GM21447 (cell line): ENCODE measurements around the gene PATJ.
"Not testable (repeated sequence)": the region's sequence is repeated elsewhere in the genome, so short reads cannot be mapped to it uniquely, and the experiment has no call there.

Experiments used
- ATAC-seq: cut with Tn5 transposase; IDR thresholded peaks from one replicate; pipeline ENCODE4 v1.9.1; 2021; ENCODE audit not compliant: unreplicated experiment

PATJ gene

GRCh38 chr1:61875198-61875597 is 132.9 kb downstream of the PATJ start:
- no peak for ATAC-seq

- ATAC-seq = not testable (repeated sequence)
Observed at GRCh38 chr1:61879887-61880474, 137.7 kb downstream of the PATJ start.

GRCh38 chr1:61887076-61887867 is 145.0 kb downstream of the PATJ start:
- no peak for ATAC-seq

DNA sequence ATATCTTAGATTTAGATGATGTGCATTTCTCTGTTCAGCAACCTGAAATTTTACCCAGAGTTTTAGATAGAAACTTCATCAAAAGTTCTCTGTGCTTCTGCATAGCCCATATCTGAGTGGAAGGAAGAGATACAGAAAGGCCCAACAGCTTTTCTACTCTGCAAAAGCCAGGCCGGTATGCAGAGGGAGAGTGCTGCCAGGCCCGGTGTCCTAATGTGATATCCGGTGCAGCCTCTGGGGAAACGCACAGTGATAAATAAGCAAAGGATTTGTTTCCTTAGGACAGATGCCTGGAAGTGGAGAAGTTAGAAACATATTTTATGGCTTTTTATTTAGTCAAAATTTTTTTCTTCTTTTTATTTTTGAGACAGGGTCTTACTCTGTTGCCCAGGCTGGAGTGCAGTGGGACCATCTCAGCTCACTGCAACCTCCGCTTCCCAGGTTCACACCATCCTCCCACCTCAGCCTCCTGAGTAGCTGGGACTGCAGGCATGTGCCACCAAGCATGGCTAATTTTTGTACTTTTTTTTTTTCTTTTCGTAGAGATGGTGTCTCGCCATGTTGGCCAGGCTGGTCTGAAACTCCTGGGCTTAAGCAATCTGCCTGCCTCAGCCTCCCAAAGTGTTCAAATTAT is 145.8 kb downstream of the PATJ start:
- no peak for ATAC-seq

DNA sequence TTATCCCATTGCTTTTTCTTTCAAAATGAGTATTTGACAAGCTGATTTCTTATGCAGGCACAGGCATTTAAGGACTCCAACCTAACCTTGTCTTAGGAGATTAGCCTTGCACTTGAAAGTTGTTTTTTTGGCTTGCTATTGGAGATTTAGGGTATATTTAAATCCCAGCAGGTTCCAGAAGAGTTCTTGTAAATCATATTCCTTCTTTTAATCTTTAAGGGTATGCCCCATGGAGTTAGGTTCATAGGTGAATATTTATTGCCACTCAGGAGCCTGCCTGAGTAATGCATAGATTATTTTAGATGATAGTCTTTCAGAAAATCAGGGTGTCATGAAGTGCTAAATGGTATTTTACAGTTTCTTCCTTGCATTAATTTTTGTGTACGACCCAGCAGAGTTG is 146.5 kb downstream of the PATJ start:
- ATAC-seq = no peak

DNA sequence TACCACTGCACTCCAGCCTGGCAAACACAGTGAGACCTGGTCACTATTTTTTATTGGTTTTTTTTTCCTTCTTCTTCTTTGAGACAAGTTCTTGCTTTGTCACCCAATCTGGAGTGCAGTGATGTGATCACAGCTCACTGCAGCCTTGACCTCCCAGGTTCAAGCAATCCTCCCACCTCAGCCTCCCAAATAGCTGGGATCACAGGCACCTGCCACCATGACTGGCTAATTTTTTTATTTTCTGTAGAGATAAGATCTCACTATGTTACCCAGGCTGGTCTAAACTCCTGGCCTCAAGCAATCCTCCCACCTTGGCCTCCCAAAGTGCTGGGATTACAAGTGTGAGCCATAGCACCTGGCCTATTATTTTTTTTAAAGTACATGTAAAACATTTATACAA is 148.2 kb downstream of the PATJ start:
- not testable (repeated sequence) for ATAC-seq

DNA sequence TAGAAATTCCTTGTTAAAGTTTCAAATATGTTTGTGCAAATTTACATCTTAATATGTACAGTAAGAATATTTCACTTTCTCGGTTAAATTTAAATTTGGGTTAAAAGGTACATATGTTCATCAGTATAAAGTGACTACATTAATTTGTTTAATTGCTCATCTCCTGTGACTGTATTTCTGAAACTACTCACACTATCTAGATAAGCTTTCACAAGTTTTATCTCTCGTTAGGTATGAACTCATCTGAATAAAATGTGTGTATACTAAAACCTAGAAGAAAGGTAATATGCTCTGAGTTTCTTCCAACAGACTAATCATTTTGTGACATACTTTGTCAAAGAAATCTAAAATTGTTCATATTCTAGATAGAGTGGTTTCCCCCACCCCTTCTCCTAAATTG is 150.7 kb downstream of the PATJ start:
- ATAC-seq = no peak

DNA sequence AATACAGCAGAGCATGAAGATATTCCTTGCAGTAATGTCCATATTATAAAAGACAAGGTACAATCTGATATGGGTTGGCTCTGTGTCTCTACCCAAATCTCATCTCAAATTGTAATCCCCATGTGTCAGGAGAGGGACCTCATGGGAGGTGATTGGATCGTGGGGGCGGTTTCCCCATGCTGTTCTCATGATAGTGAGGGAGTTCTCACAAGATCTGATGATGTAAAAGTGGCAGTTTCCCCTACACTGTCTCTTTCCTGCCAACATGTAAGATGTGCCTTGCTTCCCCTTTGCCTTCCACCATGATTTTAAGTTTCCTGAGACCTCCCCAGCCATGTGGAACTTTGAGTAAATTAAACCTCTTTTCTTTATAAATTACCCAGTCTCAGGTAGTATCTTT is 152.0 kb downstream of the PATJ start:
- not testable (repeated sequence) for ATAC-seq

DNA sequence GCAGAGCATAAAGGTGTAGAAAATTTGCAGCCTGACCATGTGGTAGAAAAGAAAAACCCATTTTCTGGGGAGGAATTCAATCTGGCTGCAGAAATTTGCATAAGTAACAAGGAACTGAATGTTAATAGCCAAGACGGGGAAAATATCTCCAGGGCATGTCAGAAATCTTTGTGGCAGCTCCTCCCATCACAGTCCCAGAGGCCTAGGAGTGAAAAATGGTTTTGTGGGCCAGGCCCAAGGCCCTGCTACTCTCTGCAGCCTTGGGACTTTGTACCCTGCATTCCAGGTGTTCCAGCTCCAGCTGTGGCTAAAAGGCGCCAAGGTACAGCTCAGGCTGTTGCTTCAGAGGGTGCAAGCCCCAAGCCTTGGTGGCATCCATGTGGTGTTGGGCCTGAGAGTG is 152.9 kb downstream of the PATJ start:
- ATAC-seq = no peak

- ATAC-seq = no peak
Observed at GRCh38 chr1:61898658-61899057, 156.4 kb downstream of the PATJ start.

GRCh38 chr1:61904354-61904753 is 162.1 kb downstream of the PATJ start:
- no peak for ATAC-seq

GRCh38 chr1:61907102-61907501 is 164.8 kb downstream of the PATJ start:
- ATAC-seq = no peak

GRCh38 chr1:61910035-61910434 is 167.8 kb downstream of the PATJ start:
- no peak for ATAC-seq

- ATAC-seq = no peak
Observed at GRCh38 chr1:61914823-61915482, 172.7 kb downstream of the PATJ start.

DNA sequence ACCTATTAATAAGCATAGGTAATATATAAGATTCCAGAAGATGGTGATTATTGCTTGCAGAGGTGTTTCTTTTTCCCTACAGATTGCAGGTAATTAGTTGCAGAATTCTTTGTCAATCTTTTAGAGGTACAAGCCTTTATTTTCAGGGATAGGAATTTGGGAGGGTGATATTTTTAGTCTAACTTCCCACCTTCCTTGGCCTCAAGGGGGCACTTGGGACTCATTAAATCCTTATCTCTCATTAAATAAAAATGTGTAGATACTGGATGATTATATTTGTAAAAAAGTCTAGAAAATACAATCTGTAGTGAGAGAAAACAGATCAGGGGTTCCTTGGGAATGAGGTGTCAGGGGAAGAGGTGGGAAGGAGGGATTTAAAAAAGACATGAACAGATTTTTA is 179.2 kb downstream of the PATJ start:
- no peak for ATAC-seq

- ATAC-seq = no peak
Observed at GRCh38 chr1:61922950-61923480, 180.7 kb downstream of the PATJ start.

DNA sequence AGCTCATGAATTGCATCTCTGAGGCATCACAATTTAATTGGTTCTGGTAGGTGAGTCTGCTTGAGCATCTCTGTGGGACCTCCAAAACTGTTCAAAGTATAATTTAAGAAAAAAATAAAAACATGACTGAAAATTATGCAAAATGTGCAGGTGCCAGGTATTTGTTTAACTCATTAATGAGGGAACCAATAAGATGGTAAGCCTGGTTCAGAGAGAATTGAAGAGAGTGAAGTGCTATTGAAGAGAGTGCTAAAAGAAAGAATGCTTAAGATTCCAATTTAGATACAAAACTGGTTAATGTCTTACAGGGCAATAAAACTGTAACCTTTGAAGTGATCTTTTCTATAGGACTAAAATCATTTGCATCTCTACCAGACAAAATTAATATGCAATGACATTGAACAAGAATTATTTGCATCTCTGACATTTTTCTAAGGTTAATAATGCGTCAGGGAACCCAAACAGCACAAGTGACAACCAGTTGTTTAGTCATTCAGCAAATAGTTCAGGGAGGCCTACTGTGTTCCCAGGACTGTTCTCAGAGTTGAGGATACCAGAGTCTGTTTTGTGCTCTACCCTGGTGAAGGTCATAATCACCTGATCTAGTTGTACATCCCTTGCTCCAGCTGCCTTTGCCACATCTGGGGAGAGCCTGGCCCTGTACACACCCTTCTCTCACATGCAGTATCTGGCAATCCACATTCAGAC is 183.5 kb downstream of the PATJ start:
- ATAC-seq = no peak

- ATAC-seq = no peak
Observed at GRCh38 chr1:61926597-61926996, 184.3 kb downstream of the PATJ start.

DNA sequence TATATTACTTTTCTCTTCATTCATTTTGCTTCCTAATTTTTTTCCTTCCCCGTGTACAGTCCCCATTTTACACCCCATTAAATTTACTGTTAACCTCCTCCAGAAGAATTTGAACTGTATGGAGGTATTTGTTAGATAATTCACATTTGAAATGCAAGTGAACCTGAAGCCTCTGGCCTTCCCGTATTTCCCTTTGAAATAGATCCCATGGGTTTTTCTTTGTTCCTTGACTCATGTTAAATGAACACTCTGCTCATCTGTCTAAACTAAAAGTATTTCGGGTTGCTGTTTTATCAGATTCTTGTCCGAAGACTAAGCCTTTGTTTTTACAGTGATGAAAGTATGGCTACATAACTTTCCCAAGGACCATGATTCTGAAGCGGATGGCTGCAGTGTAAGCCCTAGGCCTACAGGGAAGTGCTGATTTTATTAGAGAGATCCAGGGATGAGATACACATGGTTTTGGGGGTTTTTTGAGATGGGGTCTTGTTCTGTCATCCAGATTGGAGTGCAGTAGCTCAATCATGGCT is 187.9 kb downstream of the PATJ start:
- ATAC-seq = no peak

DNA sequence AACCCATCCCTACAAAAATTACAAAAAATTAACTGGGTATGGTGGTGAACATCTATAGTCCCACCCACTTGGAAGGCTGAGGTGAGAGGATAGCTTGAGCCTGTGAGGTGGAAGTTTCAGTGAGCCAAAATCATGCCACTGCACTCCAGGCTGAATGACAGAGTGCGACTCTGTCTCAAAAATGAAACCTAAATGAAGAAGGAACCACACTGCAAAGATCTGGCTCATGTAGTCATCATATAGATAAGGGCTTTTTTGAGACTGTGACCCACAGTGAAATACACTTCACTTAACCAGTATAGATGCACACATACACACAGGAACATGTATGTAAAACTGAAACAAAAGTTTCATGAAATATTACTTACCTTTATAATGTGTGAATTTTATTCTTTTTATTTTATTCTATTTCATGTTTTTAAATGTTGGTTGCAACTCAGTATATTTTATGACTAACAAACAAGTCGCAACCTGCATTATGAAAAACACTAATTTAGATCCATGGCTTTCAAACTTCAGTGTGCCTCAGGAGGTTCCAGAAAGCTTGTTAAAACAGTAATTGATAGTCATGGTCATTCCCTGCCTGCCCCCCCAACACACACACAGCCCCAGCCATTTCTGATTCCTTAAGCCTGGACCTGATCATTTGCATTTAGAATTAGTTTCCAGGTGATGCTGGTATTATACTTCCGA is 189.5 kb downstream of the PATJ start:
- ATAC-seq = no peak
